GM18526 (cell line): ENCODE measurements around the gene ZBTB49.

Source experiments
- POLR2A ChIP-seq: IDR thresholded peaks from 3 replicates; pipeline ENCODE4 v1.6.1; 2011; ENCODE audit not compliant: insufficient read length; ENCODE audit errors: extremely low read depth

Gene ZBTB49

GRCh38 chr4:4332529-4332928, 42.5 kb downstream of the ZBTB49 start:
- TF ChIP-seq POLR2A, result no peak

DNA sequence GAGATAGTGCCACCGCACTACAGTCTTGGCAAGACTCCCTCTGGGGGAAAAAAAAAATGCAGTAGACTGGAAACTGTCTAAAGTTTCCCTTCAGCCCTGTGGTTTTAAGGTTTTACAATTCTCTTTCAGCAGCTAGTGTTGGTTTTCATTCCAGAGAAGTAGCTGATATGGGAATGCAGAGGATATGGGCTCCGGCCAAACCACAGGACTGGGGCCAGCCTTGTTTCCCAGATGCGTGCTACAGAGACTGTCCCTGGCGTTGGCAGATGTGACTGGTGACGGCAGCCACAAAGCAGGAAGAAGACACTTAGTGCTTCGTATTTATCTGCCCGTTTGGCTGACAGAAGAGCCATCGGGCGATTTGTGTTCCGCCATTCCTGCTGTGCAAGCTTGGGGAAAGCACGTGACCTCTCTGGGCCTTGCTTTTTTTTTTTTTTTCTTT, 43.2 kb downstream of the ZBTB49 start:
- no peak for TF ChIP-seq POLR2A

DNA sequence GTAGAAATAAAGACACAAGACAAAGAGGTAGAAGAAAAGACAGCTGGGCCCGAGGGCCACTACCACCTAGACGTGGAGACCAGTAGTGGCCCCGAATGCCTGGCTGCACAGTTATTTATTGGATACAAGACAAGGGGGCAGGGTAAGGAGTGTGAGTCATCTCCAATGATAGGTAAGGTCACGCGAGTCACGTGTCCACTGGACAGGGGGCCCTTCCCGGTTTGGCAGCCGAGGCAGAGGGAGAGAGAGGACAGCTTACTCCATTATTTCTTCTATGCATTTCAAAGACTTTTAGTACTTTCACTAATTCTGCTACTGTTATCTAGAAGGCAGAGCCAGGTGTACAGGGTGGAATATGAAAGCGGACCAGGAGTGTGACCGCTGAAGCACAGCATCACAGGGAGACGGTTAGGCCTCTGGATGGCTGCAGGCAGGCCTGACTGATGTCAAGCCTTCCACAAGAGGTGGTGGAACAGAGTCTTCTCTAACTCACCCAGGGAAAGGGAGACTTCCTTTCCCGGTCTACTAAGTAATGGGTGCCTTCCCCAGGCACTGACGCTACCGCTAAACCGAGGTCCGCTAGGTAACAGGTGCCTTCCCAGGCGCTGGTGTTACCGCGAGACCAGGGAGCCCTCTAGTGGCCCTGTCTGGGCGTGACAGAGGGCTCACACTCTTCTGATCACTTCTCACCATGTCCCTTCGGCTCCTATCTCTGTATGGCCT, 44.9 kb downstream of the ZBTB49 start:
- no peak for TF ChIP-seq POLR2A

GRCh38 chr4:4338210-4339001, 48.4 kb downstream of the ZBTB49 start:
- TF ChIP-seq POLR2A, result no peak

DNA sequence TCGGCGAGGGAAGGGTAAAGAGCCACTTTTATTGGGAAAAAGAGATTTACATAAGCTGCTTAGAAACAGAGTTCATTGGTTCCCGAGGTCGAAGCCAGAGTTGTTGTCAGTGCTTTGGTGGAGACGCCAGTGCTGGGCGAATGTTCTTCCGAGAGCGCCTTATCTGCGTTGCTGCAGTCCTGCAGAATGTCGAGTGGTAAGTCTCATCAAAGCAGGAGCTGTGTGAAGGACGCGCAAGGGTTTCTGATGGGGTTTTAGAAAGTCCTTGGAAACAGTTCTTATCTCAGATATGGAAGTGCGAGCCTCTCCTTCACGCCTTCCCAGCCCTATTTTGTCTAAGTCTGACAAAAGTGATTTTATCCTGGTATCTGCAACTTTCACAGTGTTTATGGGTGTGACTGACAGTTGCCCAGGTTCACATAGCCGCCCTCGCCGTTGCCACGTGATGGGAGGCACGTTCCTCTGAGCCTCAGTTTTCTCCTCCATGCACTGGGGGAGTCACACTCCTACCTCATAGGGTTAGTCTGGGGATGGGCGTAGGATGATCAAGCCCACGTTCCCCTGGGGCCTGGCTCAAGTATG, 49.5 kb downstream of the ZBTB49 start:
- TF ChIP-seq POLR2A, result no peak

- TF ChIP-seq POLR2A, result no peak
Measured at GRCh38 chr4:4341861-4342650, 52.0 kb downstream of the ZBTB49 start.

DNA sequence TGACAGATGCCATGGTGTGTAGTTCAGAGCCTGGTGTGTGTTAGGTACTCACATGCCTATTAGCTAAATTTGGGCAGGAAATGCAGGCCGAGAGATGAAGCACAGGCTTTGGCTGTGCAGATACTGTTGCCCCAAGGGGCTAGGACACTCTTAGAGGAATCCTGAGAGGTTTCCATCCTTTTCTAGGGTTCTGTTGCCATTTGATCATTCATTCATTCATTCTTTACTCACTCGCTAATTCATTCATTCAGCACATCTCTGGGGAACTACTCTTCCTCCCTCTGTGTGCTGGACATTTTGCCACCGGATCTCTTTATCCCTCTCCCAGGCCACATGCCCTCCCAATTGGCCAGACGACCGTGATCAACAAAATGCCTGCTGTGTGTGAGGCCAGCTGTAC, 53.0 kb downstream of the ZBTB49 start:
- no peak for TF ChIP-seq POLR2A

DNA sequence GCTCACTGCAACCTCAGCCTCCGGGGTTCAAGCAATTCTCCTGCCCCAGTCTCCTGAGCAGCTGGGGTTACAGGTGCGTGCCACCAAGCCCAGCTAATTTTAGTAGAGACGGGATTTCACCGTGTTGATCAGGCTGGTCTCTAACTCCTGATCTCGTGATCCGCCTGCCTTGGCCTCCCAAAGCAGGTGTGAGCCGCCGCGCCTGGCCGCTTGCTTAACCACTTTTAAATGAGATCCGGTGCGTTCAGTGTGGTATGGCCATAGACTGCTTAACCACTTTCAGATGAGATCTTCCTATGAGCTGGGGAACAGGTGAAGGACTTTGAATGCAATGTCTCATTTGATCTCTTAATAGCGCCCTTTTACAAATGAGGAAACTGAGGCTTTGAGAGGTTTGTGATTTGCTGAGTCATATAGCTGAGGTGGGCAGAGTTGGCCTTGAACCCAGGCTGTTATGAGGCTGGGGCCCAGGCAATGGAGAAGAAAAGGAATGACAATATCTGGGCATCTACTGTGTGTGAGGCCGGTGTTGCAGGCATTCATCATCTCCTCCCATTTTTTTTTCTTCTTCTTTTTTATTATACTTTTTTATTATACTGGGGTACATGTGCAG, 55.0 kb downstream of the ZBTB49 start:
- TF ChIP-seq POLR2A, result no peak

DNA sequence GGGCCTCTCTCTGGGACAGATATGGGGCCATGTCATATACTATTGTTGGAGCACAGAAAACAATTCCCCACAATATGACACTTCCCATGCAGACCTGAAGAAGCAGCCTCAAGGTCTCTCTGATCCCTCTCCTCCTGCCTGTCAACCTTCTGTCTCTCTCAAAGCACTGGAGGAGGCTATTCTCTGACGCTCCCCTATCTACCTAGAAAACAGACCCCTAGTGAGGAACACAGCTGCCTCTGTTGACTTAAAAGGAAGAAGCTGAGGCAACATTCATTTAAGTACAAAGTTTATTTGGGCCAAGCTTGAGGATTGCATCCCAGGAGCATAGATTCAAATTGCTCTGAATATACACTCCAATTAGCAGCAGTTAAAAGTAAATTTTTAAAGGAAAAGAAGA, 57.5 kb downstream of the ZBTB49 start:
- TF ChIP-seq POLR2A, result no peak

DNA sequence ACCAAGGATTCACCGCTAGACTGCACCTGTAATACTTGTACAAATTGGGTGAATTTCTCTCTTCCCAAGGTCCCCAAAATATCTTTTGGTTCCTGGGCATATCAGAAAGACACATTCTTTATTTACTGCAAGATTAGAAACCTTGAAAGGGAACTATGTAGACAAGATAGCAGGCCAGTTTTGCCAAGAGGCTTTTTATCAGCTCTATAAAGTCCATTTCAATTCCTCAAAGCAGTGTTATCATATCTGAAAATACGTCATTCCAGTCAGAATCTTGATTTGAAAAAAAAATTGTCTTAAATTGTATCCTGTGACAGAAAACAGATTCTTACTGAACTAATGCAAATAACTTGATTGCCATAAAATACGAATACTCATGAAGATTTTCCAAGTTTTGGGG, 59.8 kb downstream of the ZBTB49 start:
- no peak for TF ChIP-seq POLR2A

- no peak for TF ChIP-seq POLR2A
Measured at GRCh38 chr4:4350909-4351308, 60.9 kb downstream of the ZBTB49 start.

- TF ChIP-seq POLR2A, result no peak
Measured at GRCh38 chr4:4355302-4355701, 65.3 kb downstream of the ZBTB49 start.

- no peak for TF ChIP-seq POLR2A
Measured at GRCh38 chr4:4356106-4357041, 66.3 kb downstream of the ZBTB49 start.
